NCI-H146 treated with DMSO at 0.1 percent for 48 hours (cell line): ENCODE measurements around the gene SLC1A5.
"Not testable (repeated sequence)": the region's sequence is repeated elsewhere in the genome, so short reads cannot be mapped to it uniquely, and the experiment has no call there.

Source experiments
- DNase-seq: peaks from one replicate; lab custom pipeline; 2025; ENCODE audit not compliant: unreplicated experiment; lab: John Stamatoyannopoulos, UW

Gene SLC1A5

DNA sequence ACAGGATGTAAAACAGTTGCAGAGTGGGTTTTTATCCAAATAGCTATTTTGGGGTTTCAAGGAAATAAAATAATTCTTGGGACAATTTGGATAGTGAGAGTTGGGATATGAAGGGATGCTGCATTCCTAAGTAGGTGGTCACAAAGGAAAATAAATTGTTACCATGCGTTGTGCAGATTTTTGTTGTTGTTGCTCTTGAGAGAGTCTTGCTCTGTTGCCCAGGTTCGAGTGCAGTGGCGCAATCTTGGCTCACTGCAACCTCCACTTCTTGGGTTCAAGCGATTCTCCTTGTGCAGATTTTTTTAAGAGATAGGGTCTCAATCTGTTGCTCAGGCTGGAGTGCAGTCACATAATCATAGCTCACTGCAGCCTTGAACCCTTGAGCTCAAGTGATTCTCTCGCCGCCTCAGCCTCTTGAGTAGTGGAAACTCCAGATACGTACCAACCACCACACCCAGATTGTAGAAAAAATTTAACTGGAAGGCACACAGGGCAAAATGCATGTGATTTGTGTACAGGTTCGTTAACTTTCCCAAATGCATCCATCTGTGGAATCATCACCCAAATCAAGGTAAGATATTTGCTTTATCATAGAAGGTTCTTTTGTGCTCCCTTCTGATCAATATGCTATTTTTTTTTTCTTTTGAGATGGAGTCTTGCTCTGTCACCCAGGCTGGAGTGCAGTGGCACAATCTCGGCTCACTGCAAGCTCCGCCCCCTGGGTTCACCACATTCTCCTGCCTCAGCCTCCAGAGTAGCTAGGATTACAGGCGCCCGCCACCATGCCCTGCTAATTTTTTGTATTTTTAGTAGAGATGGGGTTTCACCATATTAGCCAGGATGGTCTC lies 16.0 kb downstream of the SLC1A5 start:
- DNase-seq = no peak

DNA sequence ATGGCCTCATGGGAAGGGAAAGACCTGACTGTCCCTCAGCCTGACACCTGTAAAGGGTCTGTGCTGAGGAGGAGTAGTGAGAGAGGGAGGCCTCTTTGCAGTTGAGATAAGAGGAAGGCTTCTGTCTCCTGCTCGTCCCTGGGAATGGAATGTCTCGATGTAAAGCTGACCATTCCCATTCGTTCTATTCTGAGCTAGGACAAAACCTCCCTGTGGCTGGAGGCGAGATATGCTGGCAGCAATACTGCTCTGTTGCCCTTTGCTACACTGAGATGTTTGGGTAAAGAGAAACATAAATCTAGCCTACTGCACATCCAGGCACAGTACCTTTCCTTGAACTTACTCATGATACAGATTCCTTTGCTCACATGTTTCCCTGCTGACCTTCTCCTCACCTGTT lies 19.6 kb downstream of the SLC1A5 start:
- DNase-seq = not testable (repeated sequence)

DNA sequence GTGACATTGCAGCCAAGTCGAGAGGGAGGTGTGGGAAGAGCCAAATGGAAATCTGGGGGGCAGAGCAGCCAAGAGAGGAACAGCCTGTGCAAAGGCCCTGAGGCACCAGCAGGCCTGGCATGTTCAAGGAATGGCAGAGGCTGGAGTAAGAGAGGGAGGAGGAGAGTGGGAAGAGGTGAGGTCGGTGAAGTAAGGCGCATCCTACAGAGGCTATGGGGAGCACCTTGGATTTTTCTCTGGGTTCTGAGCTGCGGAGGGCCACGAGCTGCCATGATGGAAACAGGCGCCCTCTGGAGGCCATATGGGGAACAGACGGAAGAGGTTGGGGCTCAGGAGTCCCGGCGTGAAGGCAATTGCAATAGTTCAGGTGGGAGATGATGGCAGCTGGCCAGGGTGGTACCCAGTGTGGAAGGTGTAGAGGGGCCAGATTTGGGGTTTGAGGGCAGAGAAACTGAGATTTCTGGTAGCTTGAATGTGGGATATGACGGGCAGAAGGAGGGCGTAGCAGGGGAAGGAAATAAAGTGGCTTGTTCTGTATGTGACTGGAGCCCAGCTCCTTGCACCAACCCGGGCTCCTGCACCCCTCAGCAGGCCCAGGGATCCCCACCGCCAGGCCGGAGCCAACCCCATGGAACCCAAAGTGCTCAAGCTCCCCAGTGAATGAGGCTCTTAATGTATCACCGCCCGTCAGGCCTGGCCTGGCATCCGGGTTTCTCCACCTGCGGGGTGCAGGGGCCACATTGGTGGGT lies 21.7 kb downstream of the SLC1A5 start:
- DNase-seq = peak; percentile 35

DNA sequence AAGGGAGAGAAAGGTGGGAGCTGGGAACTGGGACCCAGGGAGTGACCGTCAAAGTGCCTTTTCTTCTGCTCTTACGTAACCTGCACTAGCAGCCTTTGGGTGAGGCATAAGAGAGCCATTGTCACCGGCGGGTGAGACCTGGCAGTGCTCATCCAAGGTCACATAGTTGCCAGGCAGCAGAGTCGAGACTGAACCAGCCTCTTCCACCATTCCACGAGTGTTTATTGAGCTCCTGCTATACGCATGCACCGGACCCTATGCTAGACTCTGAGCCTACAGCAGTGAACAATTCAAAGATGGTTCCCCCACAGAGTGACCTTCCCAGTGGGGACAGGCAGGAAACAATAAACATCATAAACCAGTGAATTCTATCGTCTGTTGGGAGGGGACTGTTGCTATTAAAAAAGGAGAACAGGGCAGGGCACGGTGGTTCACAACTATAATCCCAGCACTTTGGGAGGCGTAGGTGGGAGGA lies 23.5 kb downstream of the SLC1A5 start:
- no peak for DNase-seq

DNA sequence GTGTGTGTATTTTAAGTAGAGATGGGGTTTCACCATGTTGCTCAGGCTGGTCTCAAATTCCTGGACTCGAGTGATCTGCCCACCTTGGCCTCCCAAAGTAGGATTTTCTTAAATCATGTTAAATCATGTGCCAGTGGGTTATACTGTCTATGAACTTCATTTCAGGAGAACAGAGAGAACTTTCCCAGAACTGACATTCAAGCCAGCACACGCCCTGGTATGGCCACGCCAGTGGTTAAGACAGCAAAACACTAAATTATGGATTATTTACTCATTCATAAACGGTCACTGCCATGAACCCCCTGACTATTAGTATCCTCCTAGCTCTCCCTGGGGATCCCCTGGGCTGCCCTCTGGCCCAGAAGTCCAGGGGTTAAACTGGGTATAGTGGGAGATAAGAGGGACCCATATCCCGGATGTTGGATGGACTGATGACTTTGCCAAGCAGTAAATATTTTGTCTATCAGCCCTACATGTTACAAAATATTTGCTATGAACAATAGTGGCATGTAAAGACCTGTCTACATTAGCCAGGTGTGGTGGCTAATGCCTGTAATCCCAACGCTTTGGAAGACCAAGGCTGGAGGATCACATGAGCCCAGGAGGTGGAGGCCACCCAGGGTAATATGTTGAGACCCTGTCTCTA lies 26.0 kb downstream of the SLC1A5 start:
- no peak for DNase-seq

DNA sequence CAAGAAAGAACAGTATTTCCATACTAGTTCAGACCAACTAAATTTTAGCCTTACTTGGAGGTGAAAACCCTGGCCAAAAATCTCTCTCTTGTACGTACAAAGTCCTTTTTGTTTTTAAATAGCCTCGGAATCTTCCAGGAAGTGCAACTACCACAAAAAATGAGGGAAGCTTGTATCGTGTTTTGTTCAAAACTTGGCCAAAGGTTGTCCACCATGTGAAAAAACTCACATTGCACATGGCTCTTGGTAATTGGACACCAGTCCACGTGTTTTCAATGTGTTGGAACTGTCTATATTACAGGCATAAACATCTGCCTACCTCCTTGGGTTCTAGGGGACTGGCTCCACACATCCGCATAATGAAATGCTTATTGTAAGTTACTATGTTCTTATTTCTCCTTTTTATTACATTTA lies 27.0 kb downstream of the SLC1A5 start:
- DNase-seq = no peak

DNA sequence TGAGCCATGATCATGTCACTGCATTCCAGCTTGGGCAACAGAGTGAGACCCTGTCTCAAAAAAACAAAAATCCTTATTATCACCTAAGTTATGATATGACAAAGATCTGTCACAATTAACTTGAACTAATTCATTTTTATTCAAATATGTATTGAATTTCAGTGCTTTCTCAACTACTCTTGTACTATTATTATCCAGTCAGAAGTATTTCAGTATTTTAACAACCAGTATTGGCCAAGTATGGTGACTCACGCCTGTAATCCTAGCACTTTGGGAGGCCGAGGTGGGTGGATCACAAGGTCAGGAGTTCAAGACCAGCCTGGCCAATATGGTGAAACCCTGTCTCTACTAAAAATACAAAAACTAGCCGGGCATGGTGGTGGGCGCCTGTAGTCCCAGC lies 27.5 kb downstream of the SLC1A5 start:
- not testable (repeated sequence) for DNase-seq

DNA sequence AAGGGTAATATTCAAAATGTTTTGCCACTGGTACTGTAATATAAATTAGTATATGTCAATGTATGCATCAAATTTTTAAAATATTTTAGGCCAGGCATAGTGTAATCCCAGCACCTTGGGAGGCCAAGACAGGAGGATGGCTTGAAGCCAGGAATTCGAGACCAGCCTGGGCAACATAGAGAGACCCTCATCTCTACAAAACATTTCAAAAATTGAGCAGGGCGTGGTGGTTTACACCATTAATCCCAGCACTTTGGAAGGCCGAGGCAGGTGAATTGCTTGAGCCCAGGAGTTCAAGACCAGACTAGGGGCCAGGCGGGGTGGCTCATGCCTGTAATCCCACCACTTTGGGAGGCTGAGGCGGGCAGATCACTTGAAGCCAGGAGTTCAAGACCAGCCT lies 28.0 kb downstream of the SLC1A5 start:
- DNase-seq = no peak

DNA sequence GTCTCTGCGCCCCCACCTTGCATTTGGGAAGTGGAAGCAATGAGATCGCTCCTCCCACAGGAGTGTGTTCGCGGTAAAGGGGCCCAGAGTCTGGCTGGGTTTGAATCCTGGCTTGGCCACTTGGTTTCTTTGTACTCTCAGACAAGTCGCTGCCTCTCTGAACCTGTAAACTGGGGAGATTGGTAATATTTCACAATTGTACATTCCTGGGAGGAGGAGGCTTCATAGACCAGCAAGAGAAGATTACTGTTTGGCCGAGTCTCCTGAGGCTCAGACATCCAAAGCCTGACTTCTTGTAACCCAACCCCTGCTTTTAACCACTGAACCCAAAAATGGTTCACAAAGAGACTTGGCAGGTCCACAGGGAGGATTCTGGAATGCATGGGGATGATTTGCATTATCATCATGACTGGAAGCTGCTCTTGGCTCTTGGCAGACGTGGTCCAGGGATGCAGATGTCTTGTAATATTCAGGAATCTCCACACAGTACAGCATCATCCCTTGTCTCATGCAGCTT lies 28.5 kb downstream of the SLC1A5 start:
- no peak for DNase-seq

DNA sequence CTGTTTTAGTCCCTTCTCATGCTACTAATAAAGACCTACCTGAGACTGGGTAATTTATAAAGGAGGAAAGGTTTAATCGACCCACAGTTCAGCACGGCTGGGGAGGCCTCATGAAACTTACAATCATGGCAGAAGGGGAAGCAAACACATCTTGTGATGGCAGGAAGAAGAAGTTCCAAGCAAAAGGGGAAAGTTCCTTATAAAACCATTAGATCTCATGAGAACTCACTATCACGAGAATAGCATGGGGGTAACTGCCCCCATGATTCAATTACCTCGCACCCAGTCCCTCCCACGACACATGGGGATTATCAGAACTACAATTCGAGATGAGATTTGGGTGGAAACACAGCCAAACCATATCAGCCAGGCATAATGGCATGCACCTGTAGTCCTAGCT lies 29.2 kb downstream of the SLC1A5 start:
- no peak for DNase-seq

DNA sequence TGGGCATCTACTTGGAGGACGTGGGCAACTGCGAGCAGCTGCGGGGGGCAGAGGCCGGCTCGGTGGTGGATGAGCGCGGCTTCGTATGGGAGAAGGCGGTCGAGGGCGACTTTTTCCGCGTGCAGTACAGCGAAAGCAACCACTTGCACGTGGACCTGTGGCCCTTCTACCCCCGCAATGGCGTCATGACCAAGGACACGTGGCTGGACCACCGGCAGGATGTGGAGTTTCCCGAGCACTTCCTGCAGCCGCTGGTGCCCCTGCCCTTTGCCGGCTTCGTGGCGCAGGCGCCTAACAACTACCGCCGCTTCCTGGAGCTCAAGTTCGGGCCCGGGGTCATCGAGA lies 31.9 kb downstream of the SLC1A5 start:
- DNase-seq = no peak

DNA sequence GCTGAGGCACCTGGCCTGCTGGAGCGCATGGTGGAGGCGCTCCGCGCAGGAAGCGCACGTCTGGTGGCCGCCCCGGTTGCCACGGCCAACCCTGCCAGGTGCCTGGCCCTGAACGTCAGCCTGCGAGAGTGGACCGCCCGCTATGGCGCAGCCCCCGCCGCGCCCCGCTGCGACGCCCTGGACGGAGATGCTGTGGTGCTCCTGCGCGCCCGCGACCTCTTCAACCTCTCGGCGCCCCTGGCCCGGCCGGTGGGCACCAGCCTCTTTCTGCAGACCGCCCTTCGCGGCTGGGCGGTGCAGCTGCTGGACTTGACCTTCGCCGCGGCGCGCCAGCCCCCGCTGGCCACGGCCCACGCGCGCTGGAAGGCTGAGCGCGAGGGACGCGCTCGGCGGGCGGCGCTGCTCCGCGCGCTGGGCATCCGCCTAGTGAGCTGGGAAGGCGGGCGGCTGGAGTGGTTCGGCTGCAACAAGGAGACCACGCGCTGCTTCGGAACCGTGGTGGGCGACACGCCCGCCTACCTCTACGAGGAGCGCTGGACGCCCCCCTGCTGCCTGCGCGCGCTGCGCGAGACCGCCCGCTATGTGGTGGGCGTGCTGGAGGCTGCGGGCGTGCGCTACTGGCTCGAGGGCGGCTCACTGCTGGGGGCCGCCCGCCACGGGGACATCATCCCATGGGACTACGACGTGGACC lies 32.4 kb downstream of the SLC1A5 start:
- no peak for DNase-seq

DNA sequence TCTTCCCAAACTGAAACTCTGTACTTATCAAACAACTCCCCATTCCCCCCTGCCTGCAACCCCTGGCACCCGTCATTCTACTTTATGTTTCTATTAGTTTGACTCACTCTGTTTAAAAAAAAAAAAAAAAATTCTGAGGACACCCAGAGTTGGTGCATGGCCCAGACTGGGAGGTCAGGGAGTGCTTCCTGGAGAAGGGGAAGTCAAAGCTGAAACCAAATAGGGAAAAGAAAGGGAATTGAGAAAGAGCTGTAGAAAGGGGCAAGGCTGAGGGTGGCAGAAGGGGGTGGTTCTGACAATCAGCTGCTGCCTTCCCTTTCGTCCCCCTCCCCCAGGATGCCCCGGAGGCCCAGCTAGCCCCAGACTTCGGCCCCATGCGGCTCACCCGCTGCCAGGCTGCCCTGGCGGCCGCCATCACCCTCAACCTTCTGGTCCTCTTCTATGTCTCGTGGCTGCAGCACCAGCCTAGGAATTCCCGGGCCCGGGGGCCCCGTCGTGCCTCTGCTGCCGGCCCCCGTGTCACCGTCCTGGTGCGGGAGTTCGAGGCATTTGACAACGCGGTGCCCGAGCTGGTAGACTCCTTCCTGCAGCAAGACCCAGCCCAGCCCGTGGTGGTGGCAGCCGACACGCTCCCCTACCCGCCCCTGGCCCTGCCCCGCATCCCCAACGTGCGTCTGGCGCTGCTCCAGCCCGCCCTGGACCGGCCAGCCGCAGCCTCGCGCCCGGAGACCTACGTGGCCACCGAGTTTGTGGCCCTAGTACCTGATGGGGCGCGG lies 33.1 kb downstream of the SLC1A5 start:
- no peak for DNase-seq

DNA sequence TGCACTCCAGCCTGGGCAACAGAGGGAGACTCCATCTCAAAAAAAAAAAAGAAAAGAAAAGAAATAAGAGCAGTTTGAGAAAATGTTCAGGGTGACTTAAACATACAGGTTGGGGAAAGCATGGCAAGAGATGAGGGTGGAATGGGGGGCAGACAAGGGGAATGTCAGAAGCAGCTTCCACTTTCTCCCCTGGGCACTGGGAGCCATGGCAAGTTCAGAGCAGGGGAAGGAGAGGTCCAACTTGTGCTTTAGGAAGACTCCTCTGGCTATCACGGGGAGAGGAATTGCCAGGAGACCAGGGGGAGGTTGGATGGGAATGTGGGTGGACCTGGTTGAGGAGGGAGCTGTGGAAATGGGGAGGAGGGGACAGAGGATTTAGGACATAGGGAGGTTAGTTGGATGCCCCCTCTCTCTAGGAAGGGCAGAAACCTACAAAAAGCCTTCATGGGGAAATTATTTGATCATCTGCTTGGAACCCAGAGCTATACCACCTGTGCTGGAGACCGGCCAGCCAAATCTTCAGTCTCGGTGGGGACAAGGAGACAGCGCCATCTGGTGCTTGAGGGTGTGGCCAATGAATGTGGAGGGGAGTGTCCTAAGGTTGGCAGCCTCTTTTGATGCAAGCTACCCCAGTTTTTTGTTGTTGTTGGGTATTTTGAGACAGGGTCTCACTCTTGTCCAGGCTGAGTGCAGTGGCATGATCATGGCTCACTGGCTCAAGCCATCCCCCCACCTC lies 34.8 kb downstream of the SLC1A5 start:
- DNase-seq = no peak

DNA sequence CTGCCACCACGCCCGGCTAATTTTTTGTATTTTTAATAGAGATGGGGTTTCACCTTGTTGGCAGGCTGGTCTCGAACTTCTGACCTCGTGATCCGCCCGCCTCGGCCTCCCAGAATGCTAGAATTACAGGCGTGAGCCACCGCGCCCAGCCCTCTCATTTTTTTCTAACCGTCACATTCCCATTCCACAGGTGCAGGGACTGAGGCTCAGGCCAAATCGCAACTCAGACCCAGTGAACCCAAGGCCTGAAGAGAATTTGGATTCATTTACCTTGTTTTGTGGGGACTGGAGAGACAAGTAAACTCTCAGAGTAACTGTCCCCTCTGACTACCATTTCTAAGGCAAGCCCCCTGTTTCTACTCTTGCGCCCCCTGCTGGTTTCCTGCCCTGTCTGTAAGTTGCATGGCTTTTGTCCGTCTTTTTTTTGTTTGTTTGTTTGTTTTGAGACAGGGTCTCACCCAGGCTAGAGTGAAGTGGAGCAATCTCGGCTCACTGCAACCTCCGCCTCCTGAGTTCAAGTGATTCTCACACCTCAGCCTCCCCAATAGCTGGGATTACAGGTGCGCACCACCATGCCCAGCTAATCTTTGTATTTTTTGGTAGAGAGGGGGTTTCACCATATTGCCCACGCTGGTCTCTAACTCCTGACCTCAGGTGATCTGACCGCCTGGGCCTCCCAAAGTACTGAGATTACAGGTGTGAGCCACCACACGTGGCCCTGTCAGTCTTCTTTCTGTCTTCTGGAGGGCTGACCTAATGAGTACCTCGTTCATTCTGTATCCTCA lies 39.9 kb downstream of the SLC1A5 start:
- peak; percentile 4 for DNase-seq

DNA sequence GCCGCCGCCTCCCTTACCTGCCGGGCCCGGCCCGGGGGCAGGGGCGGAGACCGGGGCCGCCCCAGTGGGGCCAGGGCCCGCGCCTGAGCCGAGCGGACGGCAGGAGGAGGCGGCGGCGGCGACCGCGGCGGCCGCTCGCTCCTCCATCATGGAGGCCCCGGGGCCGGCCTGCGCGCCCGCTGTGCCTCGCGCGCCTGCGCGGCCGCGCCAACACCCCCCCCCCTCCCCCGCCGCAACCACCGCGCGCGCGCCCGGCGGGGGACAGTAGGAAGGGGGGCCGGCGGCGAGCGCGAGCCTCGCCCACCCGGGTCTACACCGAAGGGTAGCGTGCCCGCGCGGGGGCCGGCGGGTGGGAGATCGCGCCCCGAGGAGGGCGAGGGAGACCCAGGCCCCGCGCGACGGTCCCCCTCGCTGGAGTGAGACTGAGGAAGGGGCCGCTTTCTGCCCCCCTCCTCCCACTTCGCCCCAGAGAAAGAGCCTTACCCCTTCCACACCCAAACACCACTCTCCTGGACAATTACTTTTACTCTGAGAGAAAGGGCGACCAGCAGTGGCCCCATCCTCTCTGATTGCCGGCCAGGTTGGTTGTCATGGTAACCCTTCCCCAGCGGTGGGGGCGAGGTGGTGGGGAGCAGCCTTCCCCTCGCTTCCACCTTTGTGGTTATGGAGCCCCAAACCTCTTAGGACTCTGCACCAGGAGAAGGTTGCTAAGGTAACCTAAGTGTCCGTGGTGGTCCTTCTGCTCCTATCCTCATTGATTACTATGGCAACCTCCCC lies 41.9 kb downstream of the SLC1A5 start, which contains the start of gene STRN4:
TSS of gene STRN4 (minus strand) at position 170 of the 777 bp plus-strand sequence. CDS start at position 150, 20 bp downstream.
- DNase-seq = peak; percentile 34

DNA sequence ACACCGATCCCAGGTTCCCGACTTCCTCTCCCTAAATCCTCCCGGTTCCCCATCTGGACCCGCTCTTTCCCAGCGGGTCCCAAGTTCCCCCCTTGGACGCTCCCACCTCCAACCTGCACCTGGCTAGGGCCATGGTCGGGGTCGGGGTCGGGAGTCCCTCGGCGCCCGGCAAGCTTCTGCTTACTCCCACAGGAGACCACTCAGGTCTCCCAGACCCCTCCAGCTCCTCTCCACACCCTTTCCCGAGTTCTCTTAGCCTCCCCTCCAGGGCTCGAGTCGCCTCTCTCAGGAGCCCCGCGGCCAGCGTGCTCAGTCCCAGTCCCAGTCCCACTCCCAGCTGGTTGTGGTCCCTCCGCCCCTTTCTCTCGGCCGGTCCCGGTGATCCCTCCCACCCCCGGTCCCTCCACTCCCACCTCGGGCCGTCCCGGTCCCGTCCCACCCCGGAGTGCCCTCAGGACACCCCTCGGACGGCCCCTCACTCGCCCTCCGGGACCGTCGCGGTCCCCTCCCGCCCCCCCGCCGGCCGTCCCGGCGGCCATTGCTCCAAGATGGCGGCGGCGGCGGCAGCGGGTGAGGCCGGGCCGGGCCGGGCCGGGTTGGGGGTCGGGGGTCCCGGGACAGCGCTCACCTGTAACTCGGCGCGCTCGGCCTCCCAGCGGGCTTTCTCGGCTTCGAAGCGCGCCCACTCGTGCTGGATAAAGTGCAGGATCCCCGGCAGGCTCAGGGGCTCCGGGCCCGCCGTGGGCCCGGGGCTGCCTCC lies 42.7 kb downstream of the SLC1A5 start, which contains the start of gene FKRP:
TSS of gene FKRP (plus strand) at position 537 of the 760 bp plus-strand sequence. CDS start 9,394 bp downstream, outside the sequence.
- DNase-seq = no peak
